Measurements from ENCODE around the gene GLIS2. TPM values are rescaled to one million over a fixed set of nuclear protein-coding genes. Genes with fewer than 3 reads are reported as not detected.

GLIS2 gene
- total RNA-seq, 1 donor from 2014 or later = 23.2 TPM

DNA sequence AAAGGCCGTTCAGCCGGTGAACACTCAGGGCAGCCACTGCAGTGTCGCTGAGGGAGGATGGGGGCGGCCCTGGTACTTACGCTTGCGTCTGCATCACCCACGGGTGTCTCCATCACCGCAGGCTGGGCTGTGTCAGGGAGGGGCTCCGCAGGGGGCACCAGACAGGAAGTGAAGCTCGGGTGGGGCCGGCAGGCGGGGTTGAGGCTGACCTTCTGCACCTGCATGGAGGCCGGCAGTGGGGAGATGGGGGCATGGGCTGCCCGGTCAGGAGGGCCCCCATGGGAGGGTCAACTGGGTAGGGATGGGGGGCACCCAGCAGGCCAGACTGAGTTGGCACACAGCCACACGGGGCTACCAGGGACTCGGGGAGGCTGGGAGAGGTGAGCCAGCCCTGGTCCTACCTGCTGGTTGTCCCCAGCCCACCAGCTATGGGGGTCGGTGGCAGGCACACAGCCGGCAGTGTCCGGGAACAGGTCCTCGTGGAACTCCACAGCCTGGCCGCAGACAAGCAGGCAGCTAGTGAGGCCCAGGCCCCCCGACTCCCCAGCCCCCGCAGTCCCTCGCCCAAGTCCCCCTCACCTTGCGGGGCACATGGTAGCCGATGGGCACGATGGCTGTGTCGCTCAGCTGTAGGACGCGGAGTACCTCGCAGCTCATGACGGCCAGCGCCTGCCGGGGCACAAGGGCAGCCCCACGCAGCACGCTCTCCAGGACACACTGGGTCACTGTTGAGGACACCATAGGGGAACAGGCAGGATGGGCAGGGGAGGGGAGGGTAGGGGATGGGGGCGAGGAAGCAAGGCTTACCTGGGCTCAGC is 48.5 kb downstream of the GLIS2 start:
- Mint-ChIP-seq H3K27me3 (no peaks in the 10 kb centered on the region), H3K27ac (no peak overlapping the region), H3K4me1 (ENCODE audit: low read depth) (no peaks in the 10 kb centered on the region), H3K36me3 (ENCODE audit: insufficient read depth) (peaks cover 4% of the 10 kb centered on the region), H3K4me3 (ENCODE audit: low read depth) (no peak overlapping the region), H3K9me3 (ENCODE audit: low read depth) (no peaks in the 10 kb centered on the region)
- DNase-seq (ENCODE audit: low spot score, unreplicated experiment) = no peak
- TF ChIP-seq, protein P1, sequence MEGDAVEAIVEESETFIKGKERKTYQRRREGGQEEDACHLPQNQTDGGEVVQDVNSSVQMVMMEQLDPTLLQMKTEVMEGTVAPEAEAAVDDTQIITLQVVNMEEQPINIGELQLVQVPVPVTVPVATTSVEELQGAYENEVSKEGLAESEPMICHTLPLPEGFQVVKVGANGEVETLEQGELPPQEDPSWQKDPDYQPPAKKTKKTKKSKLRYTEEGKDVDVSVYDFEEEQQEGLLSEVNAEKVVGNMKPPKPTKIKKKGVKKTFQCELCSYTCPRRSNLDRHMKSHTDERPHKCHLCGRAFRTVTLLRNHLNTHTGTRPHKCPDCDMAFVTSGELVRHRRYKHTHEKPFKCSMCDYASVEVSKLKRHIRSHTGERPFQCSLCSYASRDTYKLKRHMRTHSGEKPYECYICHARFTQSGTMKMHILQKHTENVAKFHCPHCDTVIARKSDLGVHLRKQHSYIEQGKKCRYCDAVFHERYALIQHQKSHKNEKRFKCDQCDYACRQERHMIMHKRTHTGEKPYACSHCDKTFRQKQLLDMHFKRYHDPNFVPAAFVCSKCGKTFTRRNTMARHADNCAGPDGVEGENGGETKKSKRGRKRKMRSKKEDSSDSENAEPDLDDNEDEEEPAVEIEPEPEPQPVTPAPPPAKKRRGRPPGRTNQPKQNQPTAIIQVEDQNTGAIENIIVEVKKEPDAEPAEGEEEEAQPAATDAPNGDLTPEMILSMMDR (IDR thresholded peaks at IDR 0.05; ENCODE audit: unreplicated experiment) = no peak

DNA sequence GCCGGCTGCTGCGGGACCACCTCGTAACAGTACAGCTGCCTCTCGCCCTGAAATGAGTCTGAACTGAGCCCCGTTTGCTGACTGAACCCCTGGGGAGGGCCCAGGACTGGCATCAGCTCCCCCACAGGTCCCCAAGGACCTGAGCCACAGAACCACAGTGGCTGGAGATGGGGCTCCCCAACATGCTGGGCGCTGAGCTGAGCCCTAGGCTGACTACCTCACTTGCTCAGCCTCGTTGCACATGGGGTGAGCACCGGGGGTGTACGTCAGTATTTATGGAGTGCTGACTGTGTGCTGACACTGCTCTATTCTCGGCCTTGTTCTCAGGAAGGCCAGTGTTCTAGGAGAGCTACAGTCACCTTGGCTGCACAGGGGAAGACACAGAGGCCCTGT is 49.1 kb downstream of the GLIS2 start:
- DNase-seq (ENCODE audit: low spot score, unreplicated experiment) = no peak
- Mint-ChIP-seq H3K4me1 (ENCODE audit: low read depth) (no peaks in the 10 kb centered on the region), H3K36me3 (ENCODE audit: insufficient read depth) (peaks cover 4% of the 10 kb centered on the region), H3K4me3 (ENCODE audit: low read depth) (no peak overlapping the region), H3K27me3 (no peaks in the 10 kb centered on the region), H3K27ac (no peak overlapping the region), H3K9me3 (ENCODE audit: low read depth) (no peaks in the 10 kb centered on the region)
- TF ChIP-seq, protein P1 (IDR thresholded peaks at IDR 0.05; ENCODE audit: unreplicated experiment) = no peak

GRCh38 chr16:4365615-4366014 is 49.7 kb downstream of the GLIS2 start:
- DNase-seq (ENCODE audit: low spot score, unreplicated experiment) = no peak
- TF ChIP-seq, protein P1 (IDR thresholded peaks at IDR 0.05; ENCODE audit: unreplicated experiment) = no peak
- Mint-ChIP-seq H3K27me3 (no peaks in the 10 kb centered on the region), H3K4me3 (ENCODE audit: low read depth) (no peak overlapping the region), H3K9me3 (ENCODE audit: low read depth) (no peaks in the 10 kb centered on the region), H3K27ac (no peak overlapping the region), H3K36me3 (ENCODE audit: insufficient read depth) (peaks cover 4% of the 10 kb centered on the region), H3K4me1 (ENCODE audit: low read depth) (no peaks in the 10 kb centered on the region)

GRCh38 chr16:4366016-4366415 is 50.1 kb downstream of the GLIS2 start:
- no peak overlapping the region for H3K4me3 Mint-ChIP-seq (ENCODE audit: low read depth)
- TF ChIP-seq, protein P1 (IDR thresholded peaks at IDR 0.05; ENCODE audit: unreplicated experiment) = no peak
- no peaks in the 10 kb centered on the region for H3K27me3 Mint-ChIP-seq
- no peak for DNase-seq (ENCODE audit: low spot score, unreplicated experiment)
- no peak overlapping the region for H3K27ac Mint-ChIP-seq
- no peaks in the 10 kb centered on the region for H3K4me1 Mint-ChIP-seq (ENCODE audit: low read depth)
- H3K36me3 Mint-ChIP-seq (ENCODE audit: insufficient read depth) = peaks cover 4% of the 10 kb centered on the region
- H3K9me3 Mint-ChIP-seq (ENCODE audit: low read depth) = no peaks in the 10 kb centered on the region

GRCh38 chr16:4367393-4367856 is 51.6 kb downstream of the GLIS2 start:
- Mint-ChIP-seq H3K27me3 (no peaks in the 10 kb centered on the region), H3K4me1 (ENCODE audit: low read depth) (no peaks in the 10 kb centered on the region), H3K27ac (no peak overlapping the region), H3K9me3 (ENCODE audit: low read depth) (no peaks in the 10 kb centered on the region), H3K36me3 (ENCODE audit: insufficient read depth) (peaks cover 4% of the 10 kb centered on the region), H3K4me3 (ENCODE audit: low read depth) (no peak overlapping the region)
- TF ChIP-seq, protein P1 (IDR thresholded peaks at IDR 0.05; ENCODE audit: unreplicated experiment) = no peak
- no peak for DNase-seq (ENCODE audit: low spot score, unreplicated experiment)

All from progenitor cell of endocrine pancreas (in vitro differentiated cells).